GM23338 (cell line): ENCODE results near the gene ZMYND11. TPM values are rescaled to one million over a fixed set of nuclear protein-coding genes. Genes with fewer than 3 reads are reported as not detected.

Experiments
- ATAC-seq: fragments of 200-7000 bp; cut with Tn5 transposase; 3 replicates; pipeline ENCODE4 v1.9.1; 2020
- DNase-seq: peaks from one replicate; pipeline ENCODE4 v3.0.0-alpha.2; 2015; ENCODE audit warnings: low spot score
- H2AFZ ChIP-seq: fragments of 200-600 bp; sonication (generic); 2 replicates; pipeline ENCODE4 v1.8.0; 2016; ENCODE audit warnings: antibody characterized with exemption, mild to moderate bottlenecking, moderate library complexity
- H3F3A ChIP-seq: fragments of 200-600 bp; sonication (generic); replicated peaks from 2 replicates; pipeline ENCODE4 v1.8.0; 2017; ENCODE audit warnings: antibody characterized with exemption, mixed run types, low read depth
- H3K27ac ChIP-seq: fragments of 200-600 bp; sonication (generic); 2 replicates; pipeline ENCODE4 v1.6.1; 2016; ENCODE audit warnings: low read depth
- H3K27me3 ChIP-seq: fragments of 200-600 bp; sonication (generic); 2 replicates; pipeline ENCODE4 v1.8.0; 2016; ENCODE audit warnings: mild to moderate bottlenecking, mixed run types, moderate library complexity; ENCODE audit not compliant: insufficient read depth
- H3K36me3 ChIP-seq: fragments of 200-600 bp; sonication (generic); 2 replicates; pipeline ENCODE4 v1.8.0; 2016; ENCODE audit warnings: mild to moderate bottlenecking; ENCODE audit not compliant: insufficient read depth
- H3K4me1 ChIP-seq: fragments of 200-600 bp; sonication (generic); 2 replicates; pipeline ENCODE4 v1.8.0; 2016; ENCODE audit warnings: mild to moderate bottlenecking, moderate library complexity; ENCODE audit not compliant: insufficient read depth
- H3K4me2 ChIP-seq: fragments of 200-600 bp; sonication (generic); 2 replicates; pipeline ENCODE4 v1.7.1; 2017; ENCODE audit warnings: mixed run types
- H3K4me3 ChIP-seq: fragments of 200-600 bp; sonication (generic); 2 replicates; pipeline ENCODE4 v1.6.1; 2016; ENCODE audit warnings: mixed run types
- H3K79me2 ChIP-seq: fragments of 200-600 bp; sonication (generic); replicated peaks from 2 replicates; pipeline ENCODE4 v1.8.0; 2017; ENCODE audit warnings: mild to moderate bottlenecking; ENCODE audit not compliant: insufficient read depth
- H3K9me2 ChIP-seq: fragments of 200-600 bp; sonication (generic); 2 replicates; pipeline ENCODE4 v1.8.0; 2017; ENCODE audit not compliant: insufficient read depth
- H4K20me1 ChIP-seq: fragments of 200-600 bp; sonication (generic); replicated peaks from 2 replicates; pipeline ENCODE4 v1.8.0; 2017; ENCODE audit warnings: mild to moderate bottlenecking; ENCODE audit not compliant: insufficient read depth
- H3K27ac Mint-ChIP-seq: 2 replicates; pipeline ENCODE4 v1.8.0; 2020; ENCODE audit warnings: inconsistent platforms, mild to moderate bottlenecking, moderate library complexity, mixed read lengths
- H3K27me3 Mint-ChIP-seq: 3 replicates; pipeline ENCODE4 v1.8.0; 2022; ENCODE audit warnings: low read depth, mild to moderate bottlenecking, moderate library complexity, mixed read lengths, inconsistent platforms; ENCODE audit not compliant: insufficient read depth, poor library complexity
- H3K36me3 Mint-ChIP-seq: 3 replicates; pipeline ENCODE4 v1.8.0; 2021; ENCODE audit warnings: low read depth, mild to moderate bottlenecking, inconsistent platforms, moderate library complexity, mixed read lengths
- H3K4me1 Mint-ChIP-seq: 3 replicates; pipeline ENCODE4 v1.8.0; 2020; ENCODE audit warnings: mild to moderate bottlenecking, inconsistent platforms, mixed read lengths
- H3K4me3 Mint-ChIP-seq: 3 replicates; pipeline ENCODE4 v1.8.0; 2021; ENCODE audit warnings: moderate library complexity, mild to moderate bottlenecking, inconsistent platforms, mixed read lengths
- H3K9me3 Mint-ChIP-seq: 3 replicates; pipeline ENCODE4 v1.8.0; 2020; ENCODE audit warnings: moderate library complexity, mild to moderate bottlenecking, inconsistent platforms, mixed read lengths
- EZH2 ChIP-seq: fragments of 200-600 bp; sonication (generic); IDR thresholded peaks from one replicate; pipeline ENCODE4 v1.8.0; 2017; ENCODE audit warnings: antibody characterized with exemption, mild to moderate bottlenecking, low read depth; ENCODE audit not compliant: unreplicated experiment
- POLR2AphosphoS5 ChIP-seq: IDR thresholded peaks from 2 replicates; pipeline ENCODE4 v1.6.1; 2016; ENCODE audit warnings: antibody characterized with exemption, low read depth
- ZNF331 ChIP-seq: fragments of 250-450 bp; sonication (Bioruptor Pico); IDR thresholded peaks from 2 replicates; pipeline ENCODE4 v1.5.0; 2020; ENCODE audit warnings: low read depth, mild to moderate bottlenecking, moderate library complexity
- polyA plus RNA-seq: library from polyadenylated mRNA; unstranded; fragments of >200 nt; fragmentation: Nextera tagmentation; extraction: Ambion mirVana; gene quantifications from 2 replicates; pipeline ENCODE4 v1.2.1, GENCODE V29; 2016
- total RNA-seq: library from RNA; depleted of rRNA; stranded (reverse); fragments of >200 nt; shearing (Covaris generic); gene quantifications from 2 replicates; pipeline ENCODE4 v1.2.3, GENCODE V29; 2014
- TF ChIP-seq, protein P1 (sequence below): fragments of 250-450 bp; sonication (Bioruptor Pico); IDR thresholded peaks from 2 replicates; pipeline ENCODE4 v1.5.0; 2020; ENCODE audit warnings: mild to moderate bottlenecking, moderate library complexity
- TF ChIP-seq, protein P2 (sequence below): IDR thresholded peaks from 2 replicates; pipeline ENCODE4 v1.6.1; 2016; ENCODE audit warnings: antibody characterized with exemption
- TF ChIP-seq, protein P3 (sequence below), 2 experiments: fragments of 200-600 bp in 1 of 2; sonication (generic) in 1 of 2; conservative IDR thresholded peaks; 2 replicates each; pipeline versions ENCODE4 v1.5.1 to v1.6.1; 2016 to 2017; ENCODE audit warnings: antibody characterized with exemption in 2 of 2, low read depth in 2 of 2, mild to moderate bottlenecking in 2 of 2, moderate library complexity in 1 of 2

Gene ZMYND11
- total and polyA plus RNA-seq, 2 experiments from 2014 or later: 8.9 to 16.9 TPM

DNA sequence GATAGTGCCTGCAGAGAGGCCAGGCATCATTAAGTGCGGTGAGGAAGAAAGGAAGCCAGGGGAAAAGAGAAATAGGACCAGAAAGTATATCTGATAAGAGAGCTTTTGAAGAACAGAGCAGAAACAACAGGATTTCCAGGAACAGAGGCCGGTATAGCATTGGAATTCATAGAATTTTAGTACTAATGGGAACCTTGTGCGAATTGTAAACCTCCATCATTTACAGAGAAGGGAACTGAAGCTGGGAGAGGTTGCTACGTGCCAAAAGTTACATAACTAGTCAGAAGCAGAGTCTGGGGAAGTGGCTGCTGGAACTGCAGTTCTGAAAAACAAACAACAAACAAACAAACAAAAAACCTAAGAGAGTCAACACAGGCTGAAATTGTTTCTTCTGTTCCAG is 5.4 kb upstream of the ZMYND11 start (continued):
- TF ChIP-seq, protein P1, sequence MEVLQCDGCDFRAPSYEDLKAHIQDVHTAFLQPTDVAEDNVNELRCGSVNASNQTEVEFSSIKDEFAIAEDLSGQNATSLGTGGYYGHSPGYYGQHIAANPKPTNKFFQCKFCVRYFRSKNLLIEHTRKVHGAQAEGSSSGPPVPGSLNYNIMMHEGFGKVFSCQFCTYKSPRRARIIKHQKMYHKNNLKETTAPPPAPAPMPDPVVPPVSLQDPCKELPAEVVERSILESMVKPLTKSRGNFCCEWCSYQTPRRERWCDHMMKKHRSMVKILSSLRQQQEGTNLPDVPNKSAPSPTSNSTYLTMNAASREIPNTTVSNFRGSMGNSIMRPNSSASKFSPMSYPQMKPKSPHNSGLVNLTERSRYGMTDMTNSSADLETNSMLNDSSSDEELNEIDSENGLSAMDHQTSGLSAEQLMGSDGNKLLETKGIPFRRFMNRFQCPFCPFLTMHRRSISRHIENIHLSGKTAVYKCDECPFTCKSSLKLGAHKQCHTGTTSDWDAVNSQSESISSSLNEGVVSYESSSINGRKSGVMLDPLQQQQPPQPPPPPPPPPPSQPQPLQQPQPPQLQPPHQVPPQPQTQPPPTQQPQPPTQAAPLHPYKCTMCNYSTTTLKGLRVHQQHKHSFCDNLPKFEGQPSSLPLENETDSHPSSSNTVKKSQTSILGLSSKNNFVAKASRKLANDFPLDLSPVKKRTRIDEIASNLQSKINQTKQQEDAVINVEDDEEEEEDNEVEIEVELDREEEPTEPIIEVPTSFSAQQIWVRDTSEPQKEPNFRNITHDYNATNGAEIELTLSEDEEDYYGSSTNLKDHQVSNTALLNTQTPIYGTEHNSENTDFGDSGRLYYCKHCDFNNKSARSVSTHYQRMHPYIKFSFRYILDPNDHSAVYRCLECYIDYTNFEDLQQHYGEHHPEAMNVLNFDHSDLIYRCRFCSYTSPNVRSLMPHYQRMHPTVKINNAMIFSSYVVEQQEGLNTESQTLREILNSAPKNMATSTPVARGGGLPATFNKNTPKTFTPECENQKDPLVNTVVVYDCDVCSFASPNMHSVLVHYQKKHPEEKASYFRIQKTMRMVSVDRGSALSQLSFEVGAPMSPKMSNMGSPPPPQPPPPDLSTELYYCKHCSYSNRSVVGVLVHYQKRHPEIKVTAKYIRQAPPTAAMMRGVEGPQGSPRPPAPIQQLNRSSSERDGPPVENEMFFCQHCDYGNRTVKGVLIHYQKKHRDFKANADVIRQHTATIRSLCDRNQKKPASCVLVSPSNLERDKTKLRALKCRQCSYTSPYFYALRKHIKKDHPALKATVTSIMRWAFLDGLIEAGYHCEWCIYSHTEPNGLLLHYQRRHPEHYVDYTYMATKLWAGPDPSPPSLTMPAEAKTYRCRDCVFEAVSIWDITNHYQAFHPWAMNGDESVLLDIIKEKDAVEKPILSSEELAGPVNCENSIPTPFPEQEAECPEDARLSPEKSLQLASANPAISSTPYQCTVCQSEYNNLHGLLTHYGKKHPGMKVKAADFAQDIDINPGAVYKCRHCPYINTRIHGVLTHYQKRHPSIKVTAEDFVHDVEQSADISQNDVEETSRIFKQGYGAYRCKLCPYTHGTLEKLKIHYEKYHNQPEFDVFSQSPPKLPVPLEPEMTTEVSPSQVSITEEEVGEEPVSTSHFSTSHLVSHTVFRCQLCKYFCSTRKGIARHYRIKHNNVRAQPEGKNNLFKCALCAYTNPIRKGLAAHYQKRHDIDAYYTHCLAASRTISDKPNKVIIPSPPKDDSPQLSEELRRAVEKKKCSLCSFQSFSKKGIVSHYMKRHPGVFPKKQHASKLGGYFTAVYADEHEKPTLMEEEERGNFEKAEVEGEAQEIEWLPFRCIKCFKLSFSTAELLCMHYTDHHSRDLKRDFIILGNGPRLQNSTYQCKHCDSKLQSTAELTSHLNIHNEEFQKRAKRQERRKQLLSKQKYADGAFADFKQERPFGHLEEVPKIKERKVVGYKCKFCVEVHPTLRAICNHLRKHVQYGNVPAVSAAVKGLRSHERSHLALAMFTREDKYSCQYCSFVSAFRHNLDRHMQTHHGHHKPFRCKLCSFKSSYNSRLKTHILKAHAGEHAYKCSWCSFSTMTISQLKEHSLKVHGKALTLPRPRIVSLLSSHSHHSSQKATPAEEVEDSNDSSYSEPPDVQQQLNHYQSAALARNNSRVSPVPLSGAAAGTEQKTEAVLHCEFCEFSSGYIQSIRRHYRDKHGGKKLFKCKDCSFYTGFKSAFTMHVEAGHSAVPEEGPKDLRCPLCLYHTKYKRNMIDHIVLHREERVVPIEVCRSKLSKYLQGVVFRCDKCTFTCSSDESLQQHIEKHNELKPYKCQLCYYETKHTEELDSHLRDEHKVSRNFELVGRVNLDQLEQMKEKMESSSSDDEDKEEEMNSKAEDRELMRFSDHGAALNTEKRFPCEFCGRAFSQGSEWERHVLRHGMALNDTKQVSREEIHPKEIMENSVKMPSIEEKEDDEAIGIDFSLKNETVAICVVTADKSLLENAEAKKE: no peak

DNA sequence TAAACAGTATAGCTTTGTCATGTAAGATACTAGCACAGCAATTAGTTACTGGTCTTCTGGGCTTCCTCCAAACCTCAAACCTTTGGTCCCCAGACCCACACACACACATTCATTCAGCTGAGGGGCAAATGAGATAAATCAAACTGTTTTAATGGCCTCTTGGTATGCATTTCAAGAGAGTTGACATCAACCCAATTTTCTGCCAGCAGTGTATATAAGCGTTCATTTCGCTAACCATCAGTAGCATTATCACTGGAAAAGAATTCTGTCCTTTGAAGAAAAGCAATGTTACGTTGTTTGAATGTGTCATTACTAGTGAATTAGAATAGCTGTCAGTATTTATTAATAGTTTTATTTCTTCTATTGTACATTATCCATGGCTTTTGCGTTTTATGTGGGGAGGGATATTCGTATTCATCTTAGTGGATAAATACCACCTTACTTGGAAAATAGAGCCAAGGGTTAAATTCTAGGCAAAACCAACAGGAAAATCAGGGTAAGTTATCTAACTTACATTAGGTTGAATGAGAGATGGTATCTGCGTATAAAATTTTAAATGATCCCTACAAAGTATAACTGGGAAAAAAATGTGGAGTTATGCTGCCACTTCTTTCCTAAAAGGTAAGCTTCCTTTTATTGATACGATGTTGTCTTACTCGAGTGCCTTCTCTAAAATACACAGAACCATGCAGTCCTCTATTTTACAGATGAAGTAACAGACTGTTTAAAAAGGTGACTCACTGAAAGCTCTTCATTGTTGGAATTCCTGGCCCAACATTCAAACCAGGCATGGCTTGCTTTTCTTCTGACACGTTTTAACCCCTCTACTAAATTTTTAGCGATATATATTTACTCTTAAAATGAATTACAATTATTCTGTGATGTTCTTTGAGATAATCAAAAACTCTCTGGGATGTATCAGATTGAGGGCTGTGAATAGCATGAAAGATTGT is 2.0 kb upstream of the ZMYND11 start:
- H3K4me1 Mint-ChIP-seq: peaks cover 35% of the 10 kb centered on the region
- Histone ChIP-seq H3K27me3 (peaks cover 31% of the 10 kb centered on the region), H3K9me2 (no peaks in the 10 kb centered on the region), H3K36me3 (no peaks in the 10 kb centered on the region), H3F3A (0 out of 2 replicates have a peak, but pooled peaks cover 3% of the 10 kb centered on the region), H2AFZ (no peak overlapping the region), H3K4me2 (peak overlapping the region; percentile 79), H3K79me2 (peaks cover 21% of the 10 kb centered on the region), H3K27ac (no peak overlapping the region), H3K4me1 (peaks cover 19% of the 10 kb centered on the region), H3K4me3 (peak overlapping the region; percentile 69), H4K20me1 (peaks cover 11% of the 10 kb centered on the region)
- DNase-seq: peak; percentile 59
- H3K9me3 Mint-ChIP-seq: no peaks in the 10 kb centered on the region
- peaks cover 14% of the 10 kb centered on the region for H3K27me3 Mint-ChIP-seq
- no peak for ATAC-seq
- no peaks in the 10 kb centered on the region for H3K36me3 Mint-ChIP-seq
- H3K27ac Mint-ChIP-seq: no peak overlapping the region
- H3K4me3 Mint-ChIP-seq: peak overlapping the region; percentile 86
- TF ChIP-seq, protein P2, sequence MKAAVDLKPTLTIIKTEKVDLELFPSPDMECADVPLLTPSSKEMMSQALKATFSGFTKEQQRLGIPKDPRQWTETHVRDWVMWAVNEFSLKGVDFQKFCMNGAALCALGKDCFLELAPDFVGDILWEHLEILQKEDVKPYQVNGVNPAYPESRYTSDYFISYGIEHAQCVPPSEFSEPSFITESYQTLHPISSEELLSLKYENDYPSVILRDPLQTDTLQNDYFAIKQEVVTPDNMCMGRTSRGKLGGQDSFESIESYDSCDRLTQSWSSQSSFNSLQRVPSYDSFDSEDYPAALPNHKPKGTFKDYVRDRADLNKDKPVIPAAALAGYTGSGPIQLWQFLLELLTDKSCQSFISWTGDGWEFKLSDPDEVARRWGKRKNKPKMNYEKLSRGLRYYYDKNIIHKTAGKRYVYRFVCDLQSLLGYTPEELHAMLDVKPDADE: no peak
- TF ChIP-seq POLR2AphosphoS5 (no peak), ZNF331 (no peak), EZH2 (no peak)
- TF ChIP-seq, protein P3, sequence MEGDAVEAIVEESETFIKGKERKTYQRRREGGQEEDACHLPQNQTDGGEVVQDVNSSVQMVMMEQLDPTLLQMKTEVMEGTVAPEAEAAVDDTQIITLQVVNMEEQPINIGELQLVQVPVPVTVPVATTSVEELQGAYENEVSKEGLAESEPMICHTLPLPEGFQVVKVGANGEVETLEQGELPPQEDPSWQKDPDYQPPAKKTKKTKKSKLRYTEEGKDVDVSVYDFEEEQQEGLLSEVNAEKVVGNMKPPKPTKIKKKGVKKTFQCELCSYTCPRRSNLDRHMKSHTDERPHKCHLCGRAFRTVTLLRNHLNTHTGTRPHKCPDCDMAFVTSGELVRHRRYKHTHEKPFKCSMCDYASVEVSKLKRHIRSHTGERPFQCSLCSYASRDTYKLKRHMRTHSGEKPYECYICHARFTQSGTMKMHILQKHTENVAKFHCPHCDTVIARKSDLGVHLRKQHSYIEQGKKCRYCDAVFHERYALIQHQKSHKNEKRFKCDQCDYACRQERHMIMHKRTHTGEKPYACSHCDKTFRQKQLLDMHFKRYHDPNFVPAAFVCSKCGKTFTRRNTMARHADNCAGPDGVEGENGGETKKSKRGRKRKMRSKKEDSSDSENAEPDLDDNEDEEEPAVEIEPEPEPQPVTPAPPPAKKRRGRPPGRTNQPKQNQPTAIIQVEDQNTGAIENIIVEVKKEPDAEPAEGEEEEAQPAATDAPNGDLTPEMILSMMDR (conservative IDR thresholded peaks at IDR 0.05; ENCODE audit: low read depth in 2 of 2): no peak
